ENCODE data around the gene ULK4. TPM values are rescaled to one million over a fixed set of nuclear protein-coding genes. Genes with fewer than 3 reads are reported as not detected.

The ULK4 gene
- polyA plus RNA-seq, 1 of the 3 experiments (the other 2 are of a cell fraction), result 6.2 TPM

DNA sequence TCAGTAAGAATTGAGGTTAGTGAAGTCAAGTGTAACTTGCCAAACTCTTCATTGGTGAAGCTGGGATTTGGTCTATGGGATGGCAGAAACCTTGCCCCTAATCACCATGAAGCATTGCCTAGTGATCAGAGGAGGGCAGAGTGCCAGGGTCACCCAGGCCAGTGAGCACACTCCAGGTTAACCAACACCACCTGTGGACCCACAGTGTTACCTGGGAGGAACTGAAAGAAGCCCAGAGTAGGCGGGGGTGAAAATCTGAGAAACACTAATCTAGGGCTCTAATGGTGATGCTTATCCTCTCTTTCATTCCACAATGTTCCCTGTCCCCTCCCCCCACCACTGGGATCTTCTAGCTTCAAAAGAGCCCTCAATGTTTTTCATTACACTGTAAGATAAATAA, 389.8 kb downstream of the ULK4 start (continued):
- TF ChIP-seq, protein P1, sequence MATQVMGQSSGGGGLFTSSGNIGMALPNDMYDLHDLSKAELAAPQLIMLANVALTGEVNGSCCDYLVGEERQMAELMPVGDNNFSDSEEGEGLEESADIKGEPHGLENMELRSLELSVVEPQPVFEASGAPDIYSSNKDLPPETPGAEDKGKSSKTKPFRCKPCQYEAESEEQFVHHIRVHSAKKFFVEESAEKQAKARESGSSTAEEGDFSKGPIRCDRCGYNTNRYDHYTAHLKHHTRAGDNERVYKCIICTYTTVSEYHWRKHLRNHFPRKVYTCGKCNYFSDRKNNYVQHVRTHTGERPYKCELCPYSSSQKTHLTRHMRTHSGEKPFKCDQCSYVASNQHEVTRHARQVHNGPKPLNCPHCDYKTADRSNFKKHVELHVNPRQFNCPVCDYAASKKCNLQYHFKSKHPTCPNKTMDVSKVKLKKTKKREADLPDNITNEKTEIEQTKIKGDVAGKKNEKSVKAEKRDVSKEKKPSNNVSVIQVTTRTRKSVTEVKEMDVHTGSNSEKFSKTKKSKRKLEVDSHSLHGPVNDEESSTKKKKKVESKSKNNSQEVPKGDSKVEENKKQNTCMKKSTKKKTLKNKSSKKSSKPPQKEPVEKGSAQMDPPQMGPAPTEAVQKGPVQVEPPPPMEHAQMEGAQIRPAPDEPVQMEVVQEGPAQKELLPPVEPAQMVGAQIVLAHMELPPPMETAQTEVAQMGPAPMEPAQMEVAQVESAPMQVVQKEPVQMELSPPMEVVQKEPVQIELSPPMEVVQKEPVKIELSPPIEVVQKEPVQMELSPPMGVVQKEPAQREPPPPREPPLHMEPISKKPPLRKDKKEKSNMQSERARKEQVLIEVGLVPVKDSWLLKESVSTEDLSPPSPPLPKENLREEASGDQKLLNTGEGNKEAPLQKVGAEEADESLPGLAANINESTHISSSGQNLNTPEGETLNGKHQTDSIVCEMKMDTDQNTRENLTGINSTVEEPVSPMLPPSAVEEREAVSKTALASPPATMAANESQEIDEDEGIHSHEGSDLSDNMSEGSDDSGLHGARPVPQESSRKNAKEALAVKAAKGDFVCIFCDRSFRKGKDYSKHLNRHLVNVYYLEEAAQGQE (IDR thresholded peaks at IDR 0.05; ENCODE audit: low read depth, low read length), result no peak
- TF ChIP-seq RXRA (IDR thresholded peaks at IDR 0.05; ENCODE audit: borderline replicate concordance, low read depth), result no peak

DNA sequence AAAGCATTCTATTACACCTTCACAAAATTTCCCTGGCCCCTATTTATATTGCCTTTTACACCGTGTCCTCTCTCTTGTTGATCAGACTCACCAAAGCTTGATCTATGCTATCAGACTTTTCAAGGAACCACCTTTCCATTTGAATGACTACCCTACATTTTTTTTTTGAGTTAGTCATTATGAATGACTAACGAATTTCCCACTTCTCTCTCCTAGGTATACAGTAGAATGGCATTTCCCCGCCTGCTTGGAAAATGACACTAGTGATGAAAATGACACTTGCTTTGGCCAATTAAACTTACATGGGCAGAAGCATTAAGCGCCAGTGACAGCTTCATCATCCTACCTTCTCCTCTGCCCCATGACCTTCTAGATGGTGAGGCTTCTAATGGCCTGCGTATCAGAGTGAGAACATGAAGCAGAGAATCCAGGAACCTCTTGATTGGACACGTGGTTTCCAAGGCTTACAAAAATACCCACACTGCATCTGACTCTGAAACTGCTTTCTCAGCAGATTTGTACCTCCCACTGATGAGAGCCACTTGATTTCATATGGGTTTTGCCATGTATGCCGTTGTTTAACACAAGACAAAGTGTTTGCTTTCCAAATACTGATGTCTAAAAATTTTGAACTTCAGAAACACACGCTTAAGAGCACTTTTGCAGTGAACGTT, 392.1 kb downstream of the ULK4 start:
- CTCF ChIA-PET, result no interaction called here
- no peak for TF ChIP-seq RFX5 (IDR thresholded peaks at IDR 0.05; ENCODE audit: low read length)
- TF ChIP-seq, protein P2, sequence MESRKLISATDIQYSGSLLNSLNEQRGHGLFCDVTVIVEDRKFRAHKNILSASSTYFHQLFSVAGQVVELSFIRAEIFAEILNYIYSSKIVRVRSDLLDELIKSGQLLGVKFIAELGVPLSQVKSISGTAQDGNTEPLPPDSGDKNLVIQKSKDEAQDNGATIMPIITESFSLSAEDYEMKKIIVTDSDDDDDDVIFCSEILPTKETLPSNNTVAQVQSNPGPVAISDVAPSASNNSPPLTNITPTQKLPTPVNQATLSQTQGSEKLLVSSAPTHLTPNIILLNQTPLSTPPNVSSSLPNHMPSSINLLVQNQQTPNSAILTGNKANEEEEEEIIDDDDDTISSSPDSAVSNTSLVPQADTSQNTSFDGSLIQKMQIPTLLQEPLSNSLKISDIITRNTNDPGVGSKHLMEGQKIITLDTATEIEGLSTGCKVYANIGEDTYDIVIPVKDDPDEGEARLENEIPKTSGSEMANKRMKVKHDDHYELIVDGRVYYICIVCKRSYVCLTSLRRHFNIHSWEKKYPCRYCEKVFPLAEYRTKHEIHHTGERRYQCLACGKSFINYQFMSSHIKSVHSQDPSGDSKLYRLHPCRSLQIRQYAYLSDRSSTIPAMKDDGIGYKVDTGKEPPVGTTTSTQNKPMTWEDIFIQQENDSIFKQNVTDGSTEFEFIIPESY (IDR thresholded peaks at IDR 0.05; ENCODE audit: borderline replicate concordance, low read depth), result no peak
- no peak for TF ChIP-seq RCOR1 (IDR thresholded peaks at IDR 0.05; ENCODE audit: low read length)
- TF ChIP-seq, protein P3, sequence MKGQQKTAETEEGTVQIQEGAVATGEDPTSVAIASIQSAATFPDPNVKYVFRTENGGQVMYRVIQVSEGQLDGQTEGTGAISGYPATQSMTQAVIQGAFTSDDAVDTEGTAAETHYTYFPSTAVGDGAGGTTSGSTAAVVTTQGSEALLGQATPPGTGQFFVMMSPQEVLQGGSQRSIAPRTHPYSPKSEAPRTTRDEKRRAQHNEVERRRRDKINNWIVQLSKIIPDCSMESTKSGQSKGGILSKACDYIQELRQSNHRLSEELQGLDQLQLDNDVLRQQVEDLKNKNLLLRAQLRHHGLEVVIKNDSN (IDR thresholded peaks at IDR 0.05; ENCODE audit: borderline replicate concordance, low read depth), result no peak
- no peak for TF ChIP-seq MEF2A (IDR thresholded peaks at IDR 0.05; ENCODE audit: borderline replicate concordance, low read depth)
- no peak for TF ChIP-seq TAF1 (IDR thresholded peaks at IDR 0.05; ENCODE audit: borderline replicate concordance, low read depth, low read length)
- POLR2A ChIA-PET, result no interaction called here
- no peaks in the 10 kb centered on the region for H3F3A ChIP-seq (replicated peaks; ENCODE audit: insufficient read depth)
- no peaks in the 10 kb centered on the region for H3K9me2 ChIP-seq
- H3K4me1 ChIP-seq (ENCODE audit: control insufficient read depth in 1 of 2, insufficient read depth in 2 of 2, low read depth in 1 of 2, low read length in 1 of 2), result no peaks in the 10 kb centered on the region; a peak in 1 of 4 replicates
- H3K79me2 ChIP-seq (ENCODE audit: insufficient read depth), result no peaks in the 10 kb centered on the region
- WGBS (ENCODE audit: low lambda C conversion rate), result 77% methylated on average over 9 of the region's 9 CpGs
- H3K4me3 ChIP-seq (ENCODE audit: low read depth in 2 of 2, low read length in 1 of 2), result no peak overlapping the region
- no peaks in the 10 kb centered on the region for H3K27me3 ChIP-seq (ENCODE audit: insufficient read depth)
- H2AFZ ChIP-seq (ENCODE audit: low read depth), result no peak overlapping the region
- no peak overlapping the region for H3K27ac ChIP-seq (ENCODE audit: low read depth in 2 of 2, low read length in 1 of 2)
- H3K36me3 ChIP-seq (replicated peaks in 1 of 2; ENCODE audit: control insufficient read depth in 1 of 2, insufficient read depth in 2 of 2, low read length in 1 of 2), result no peaks in the 10 kb centered on the region
- H3K9ac ChIP-seq, result no peak overlapping the region
- H4K20me1 ChIP-seq (ENCODE audit: insufficient read depth), result no peaks in the 10 kb centered on the region
- no peak for DNase-seq
- H3K9me3 ChIP-seq, result no peaks in the 10 kb centered on the region
- H3K4me2 ChIP-seq, result no peak overlapping the region
